Esophagus squamous epithelium (tissue), 5 donors: ENCODE measurements around the gene EEF1B2. TPM values are rescaled to one million over a fixed set of nuclear protein-coding genes. Genes with fewer than 3 reads are reported as not detected.
A peak's percentile ranks its signal among the peaks of the same experiment; 100 is the strongest.
"Not testable (repeated sequence)": the region's sequence is repeated elsewhere in the genome, so short reads cannot be mapped to it uniquely, and the experiment has no call there.

Source experiments
- DNase-seq: peaks from one replicate; lab custom pipeline; 2025; lab: John Stamatoyannopoulos, UW
- H3K27ac ChIP-seq, 4 donors: fragments of 200-600 bp; sonication (generic); one replicate each; pipeline ENCODE4 v1.5.1; 2016 to 2019; ENCODE audit warnings: mild to moderate bottlenecking in 1 of 4
- H3K27me3 ChIP-seq, 4 donors: fragments of 200-600 bp; sonication (generic); 1 replicate in 3 of 4; 2 replicates in 1 of 4; pipeline versions ENCODE4 v1.5.1 to v1.6.0; 2017 to 2021; ENCODE audit warnings: antibody characterized with exemption in 1 of 4
- H3K36me3 ChIP-seq, 3 donors: fragments of 200-600 bp; sonication (generic); one replicate each; pipeline ENCODE4 v1.5.1; 2016 to 2019
- H3K4me1 ChIP-seq, 3 donors: fragments of 200-600 bp; sonication (generic); one replicate each; pipeline ENCODE4 v1.5.1; 2017 to 2019
- H3K4me3 ChIP-seq, 4 donors: fragments of 200-600 bp; sonication (generic); 1 replicate in 3 of 4; 2 replicates in 1 of 4; pipeline ENCODE4 v1.5.1; 2016 to 2019; ENCODE audit warnings: mild to moderate bottlenecking in 2 of 4, moderate library complexity in 1 of 4
- H3K9me3 ChIP-seq, 3 donors: fragments of 200-600 bp; sonication (generic); one replicate each; pipeline ENCODE4 v1.5.1; 2016 to 2019
- CTCF ChIP-seq, 6 experiments: fragments of 450-650 bp in 4 of 6; fragments of 200-600 bp in 2 of 6; sonication (generic) in 2 of 6; IDR thresholded peaks; one replicate each; pipeline ENCODE4 v1.5.1; 2016 to 2019; ENCODE audit warnings: antibody characterized with exemption in 6 of 6, mild to moderate bottlenecking in 4 of 6, moderate library complexity in 4 of 6
- POLR2A ChIP-seq, 4 donors: fragments of 450-650 bp; IDR thresholded peaks; one replicate each; pipeline ENCODE4 v1.6.1; 2017; ENCODE audit warnings: antibody characterized with exemption in 4 of 4, mild to moderate bottlenecking in 4 of 4, moderate library complexity in 3 of 4
- WGBS, 2 donors: methylation state at CpG; one replicate each; pipeline ENCODE4 v1.1.5; 2018; 5-methylcytosine and 5-hydroxymethylcytosine counted together
- intact Hi-C: fragments of 100-400 bp; cut with DNase I; formaldehyde crosslinking; loops from one replicate; pipeline ENCODE4 v1.15.0; 2022
- total RNA-seq, 4 donors: library from RNA; depleted of rRNA; stranded (reverse); fragments of >200 nt; gene quantifications; one replicate each; pipeline ENCODE4 v1.1.0, GENCODE V29; 2016
- donor health status: DM: yes; HTN: yes; CAD: no.

EEF1B2 gene
- total RNA-seq, 4 donors from 2014 or later: 243 to 631 (median 564) TPM

- TF ChIP-seq POLR2A (IDR thresholded peaks at IDR 0.05): no peak
- TF ChIP-seq CTCF (IDR thresholded peaks at IDR 0.05): no peak
- Histone ChIP-seq H3K27ac (peak overlapping the region; percentile 34 to 71 (median 69)), H3K36me3 (no peaks in the 10 kb centered on the region), H3K4me1 (peaks cover 5 to 56% (median 19%) of the 10 kb centered on the region in 3 donors), H3K27me3 (no peaks in the 10 kb centered on the region), H3K4me3 (no peak overlapping the region), H3K9me3 (no peaks in the 10 kb centered on the region)
- DNase-seq: no peak
- WGBS, 2 donors: 4 to 27% methylated on average over 1 of the region's 1 CpG
- intact Hi-C loops: no loop called here
Observed at GRCh38 chr2:206198677-206199076, 39.0 kb downstream of the EEF1B2 start.

GRCh38 chr2:206201075-206201848, 41.6 kb downstream of the EEF1B2 start:
- no peaks in the 10 kb centered on the region for H3K9me3 ChIP-seq
- DNase-seq: no peak
- H3K27me3 ChIP-seq: no peaks in the 10 kb centered on the region
- H3K4me3 ChIP-seq: no peak overlapping the region
- no peaks in the 10 kb centered on the region for H3K36me3 ChIP-seq
- H3K27ac ChIP-seq: peak overlapping the region; percentile 67 to 71 (median 70)
- no peak for TF ChIP-seq CTCF (IDR thresholded peaks at IDR 0.05)
- TF ChIP-seq POLR2A (IDR thresholded peaks at IDR 0.05): no peak
- WGBS, 2 donors: 36 to 43% methylated on average over 5 of the region's 5 CpGs
- peaks cover 5 to 56% (median 19%) of the 10 kb centered on the region in 3 donors for H3K4me1 ChIP-seq
- intact Hi-C loops: no loop called here

GRCh38 chr2:206202446-206202845, 42.8 kb downstream of the EEF1B2 start:
- WGBS, 2 donors: 78 to 85% methylated on average over 7 to 14 of the region's 16 CpGs
- no peak overlapping the region for H3K4me3 ChIP-seq
- H3K4me1 ChIP-seq: peaks cover 5 to 56% (median 19%) of the 10 kb centered on the region in 3 donors
- no peak for DNase-seq
- H3K9me3 ChIP-seq: no peaks in the 10 kb centered on the region
- H3K27me3 ChIP-seq: no peaks in the 10 kb centered on the region
- no peak for TF ChIP-seq CTCF (IDR thresholded peaks at IDR 0.05)
- no peak for TF ChIP-seq POLR2A (IDR thresholded peaks at IDR 0.05)
- no peaks in the 10 kb centered on the region for H3K36me3 ChIP-seq
- intact Hi-C loops: no loop called here
- H3K27ac ChIP-seq: peak overlapping the region; percentile 67 to 71 (median 69)

GRCh38 chr2:206203331-206203730, 43.6 kb downstream of the EEF1B2 start:
- H3K27me3 ChIP-seq: no peaks in the 10 kb centered on the region
- H3K4me3 ChIP-seq: no peak overlapping the region
- no peaks in the 10 kb centered on the region for H3K36me3 ChIP-seq
- H3K27ac ChIP-seq: no peak overlapping the region
- WGBS, 2 donors: 91 to 96% methylated on average over 17 of the region's 17 CpGs
- peaks cover 2 to 50% (median 19%) of the 10 kb centered on the region in 3 donors for H3K4me1 ChIP-seq
- TF ChIP-seq POLR2A (IDR thresholded peaks at IDR 0.05) (no peak), CTCF (IDR thresholded peaks at IDR 0.05) (no peak)
- DNase-seq: no peak
- intact Hi-C loops: no loop called here
- no peaks in the 10 kb centered on the region for H3K9me3 ChIP-seq

- TF ChIP-seq POLR2A (IDR thresholded peaks at IDR 0.05): no peak
- TF ChIP-seq CTCF (IDR thresholded peaks at IDR 0.05): no peak
- no peak for DNase-seq
- Histone ChIP-seq H3K9me3 (no peaks in the 10 kb centered on the region), H3K27ac (no peak overlapping the region), H3K27me3 (no peaks in the 10 kb centered on the region), H3K4me3 (no peak overlapping the region), H3K36me3 (no peaks in the 10 kb centered on the region), H3K4me1 (peaks cover 0 to 36% (median 14%) of the 10 kb centered on the region in 3 donors)
- intact Hi-C loops: no loop called here
- 52 to 76% methylated on average over 3 of the region's 3 CpGs for WGBS, 2 donors
Observed at GRCh38 chr2:206204710-206205109, 45.0 kb downstream of the EEF1B2 start.

GRCh38 chr2:206207316-206207715, 47.6 kb downstream of the EEF1B2 start:
- 93 to 100% methylated on average over 2 of the region's 2 CpGs for WGBS, 2 donors
- intact Hi-C loops, H3K27me3 ChIP-seq, H3K4me3 ChIP-seq, H3K9me3 ChIP-seq, DNase-seq, H3K36me3 ChIP-seq: not testable (repeated sequence)
- peaks cover 6 to 28% (median 10%) of the 10 kb centered on the region in 3 donors for H3K4me1 ChIP-seq
- peak overlapping the region in 2 of 4 donors; percentile 22 to 24 for H3K27ac ChIP-seq
